GM12878 (cell line): ENCODE data around the gene TXNL1. TPM values are rescaled to one million over a fixed set of nuclear protein-coding genes. Genes with fewer than 3 reads are reported as not detected.

ENCODE experiments used
- ATAC-seq: fragments of 200-7000 bp; cut with Tn5 transposase; 3 replicates; pipeline ENCODE4 v1.9.1; 2020; ENCODE audit warnings: mild to moderate bottlenecking, moderate library complexity
- BruUV-seq: library from RNA; stranded (reverse); fragments of 400-500 nt; replicated peaks from 2 replicates; lab custom pipeline; 2021; lab: Mats Ljungman, UMichigan
- CTCF ChIA-PET: fragments of 300-600 bp; sonication (Branson Sonifier 250); formaldehyde crosslinking; extraction: SDS; loops from one replicate; lab custom pipeline; 2021; ENCODE audit warnings: inconsistent platforms; lab: Yijun Ruan, JAX
- POLR2A ChIA-PET: fragments of 350-600 bp; formaldehyde crosslinking; extraction: SDS; loops from one replicate; lab custom pipeline; 2021; ENCODE audit warnings: inconsistent platforms; lab: Charles Lee
- RAD21 ChIA-PET: fragments of 300-600 bp; sonication (Branson Sonifier 250); formaldehyde crosslinking; loops from one replicate; lab custom pipeline; 2023; ENCODE audit warnings: antibody characterized with exemption; ENCODE audit not compliant: unreplicated experiment; lab: Charles Lee
- SMC1A ChIA-PET: fragments of 300-600 bp; sonication (Branson Sonifier 250); formaldehyde crosslinking; loops from one replicate; lab custom pipeline; 2023; ENCODE audit not compliant: unreplicated experiment, uncharacterized antibody; lab: Charles Lee
- DNase-seq: peaks from one replicate; pipeline ENCODE4 v3.0.0-alpha.2; 2011; ENCODE audit warnings: low read depth, low spot score
- FAIRE-seq: peaks from 3 replicates; lab custom pipeline; 2011; peaks lifted over from hg19 to GRCh38; lab: Jason Lieb, UNC
- H2AFZ ChIP-seq: 2 replicates; pipeline ENCODE4 v1.6.0; 2011; ENCODE audit warnings: low read depth, low read length, control low read depth; ENCODE audit not compliant: control insufficient read depth
- H3K27ac ChIP-seq: 2 replicates; pipeline ENCODE4 v1.5.1; 2011; ENCODE audit warnings: control low read depth; ENCODE audit not compliant: control insufficient read depth, insufficient read depth
- H3K27me3 ChIP-seq, 2 experiments: replicated peaks in 1 of 2; 2 replicates each; pipeline versions ENCODE4 v1.6.0 to v1.6.1; 2011; ENCODE audit warnings: low read length in 1 of 2; ENCODE audit not compliant: control insufficient read depth in 2 of 2, insufficient read depth in 2 of 2
- H3K36me3 ChIP-seq, 2 experiments: 2 replicates each; pipeline ENCODE4 v1.5.1; 2011; ENCODE audit warnings: low read length in 1 of 2; ENCODE audit not compliant: control insufficient read depth in 2 of 2, insufficient read depth in 2 of 2
- H3K4me1 ChIP-seq: 2 replicates; pipeline ENCODE4 v1.6.1; 2011; ENCODE audit warnings: mild to moderate bottlenecking, low read length, moderate library complexity, mixed read lengths; ENCODE audit not compliant: control insufficient read depth, insufficient read depth
- H3K4me2 ChIP-seq: 2 replicates; pipeline ENCODE4 v1.6.0; 2011; ENCODE audit warnings: control low read depth; ENCODE audit not compliant: control insufficient read depth, insufficient read depth
- H3K4me3 ChIP-seq: fragments of 200-600 bp; sonication (generic); 2 replicates; pipeline ENCODE4 v1.5.1; 2016
- H3K79me2 ChIP-seq: 2 replicates; pipeline ENCODE4 v1.6.0; 2011; ENCODE audit warnings: low read length; ENCODE audit not compliant: control insufficient read depth, insufficient read depth
- H3K9ac ChIP-seq: 2 replicates; pipeline ENCODE4 v1.8.0; 2011; ENCODE audit warnings: low read length, control low read depth, mixed read lengths; ENCODE audit not compliant: control insufficient read depth, insufficient read depth
- H3K9me3 ChIP-seq: replicated peaks from 3 replicates; pipeline ENCODE4 v1.5.1; 2011; ENCODE audit warnings: mild to moderate bottlenecking, low read length; ENCODE audit not compliant: control insufficient read depth, insufficient read depth
- H4K20me1 ChIP-seq: 2 replicates; pipeline ENCODE4 v1.6.0; 2011; ENCODE audit not compliant: control insufficient read depth, insufficient read depth
- YBX1 ChIP-seq: fragments of 450-650 bp; IDR thresholded peaks from 2 replicates; pipeline ENCODE4 v1.6.1; 2016; ENCODE audit warnings: antibody characterized with exemption
- WGBS: methylation state at CpG from one replicate; pipeline ENCODE4 v1.1.6; 2016; ENCODE audit warnings: low lambda C conversion rate; ENCODE audit not compliant: insufficient replicate concordance, insufficient coverage; ENCODE audit errors: missing lambda C conversion rate; 5-methylcytosine and 5-hydroxymethylcytosine counted together
- in situ Hi-C: fragments of 300-500 bp; cut with MboI; formaldehyde crosslinking; loops from 9 replicates; pipeline ENCODE4 v1.14.3; 2018; ENCODE audit warnings: mixed read lengths
- intact Hi-C: fragments of 100-400 bp; cut with micrococcal nuclease; formaldehyde crosslinking; loops from one replicate; pipeline ENCODE4 v1.14.2; 2022; ENCODE audit not compliant: unreplicated experiment
- polyA plus RNA-seq, 11 experiments: library from polyadenylated mRNA; depleted of rRNA in 4 of 11; unstranded in 6 of 11; stranded (reverse) in 5 of 11; fragments of >200 nt; fragmentation: Nextera tagmentation in 4 of 11; fragmentation: Illumina TruSeq in 1 of 11; extraction: Ambion mirVana in 4 of 11; extraction: Trizol in 1 of 11; gene quantifications; 1 replicate in 1 of 11; 2 replicates in 10 of 11; pipeline versions ENCODE4 v1.2.1 to v1.2.3, GENCODE V29; 2011 to 2016; ENCODE audit warnings: inconsistent platforms in 2 of 11, missing spikeins in 2 of 11, low read depth in 1 of 11
- total RNA-seq, 4 experiments: library from RNA; depleted of rRNA in 3 of 4; stranded (reverse); fragments of >200 nt in 3 of 4; fragmentation: Illumina TruSeq in 1 of 4; extraction: Trizol in 1 of 4; gene quantifications; 2 replicates each; pipeline versions ENCODE4 v1.2.1 to v1.2.3, GENCODE V29; 2013 to 2021
- TF ChIP-seq, protein P1 (sequence below): fragments of 450-650 bp; formaldehyde crosslinking; IDR thresholded peaks from 2 replicates; pipeline ENCODE4 v1.4.0; 2020; ENCODE audit warnings: mild to moderate bottlenecking, moderate library complexity
- TF ChIP-seq, protein P2 (sequence below): fragments of 450-650 bp; conservative IDR thresholded peaks from 2 replicates; pipeline ENCODE4 v1.6.1; 2017; ENCODE audit warnings: mild to moderate bottlenecking, moderate library complexity

TXNL1 gene
- total and polyA plus RNA-seq, 10 of the 15 experiments (the other 5 are each of a cell fraction or from before 2014, with no cell fraction given) = 30.9 to 124 (median 71.2) TPM

DNA sequence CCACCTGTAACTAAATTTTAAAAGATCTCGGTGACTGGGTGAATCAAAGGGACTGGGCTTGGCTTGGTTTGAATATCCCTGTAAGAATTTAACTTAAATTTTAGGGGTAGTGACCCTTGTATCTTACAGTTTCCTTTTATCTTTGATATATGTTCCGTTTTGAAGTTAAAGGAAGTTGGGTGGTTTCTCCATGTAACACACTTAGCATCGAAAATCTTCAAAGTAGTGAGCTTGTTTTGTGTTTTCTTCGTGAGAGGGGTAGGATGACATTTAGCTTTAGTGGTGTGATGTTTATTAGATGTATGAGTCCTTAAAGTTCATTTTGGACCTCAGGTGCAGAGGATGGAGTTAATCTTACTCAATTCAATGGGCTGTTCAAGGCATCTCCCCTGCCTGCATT, 14.4 kb upstream of the TXNL1 start:
- H3K4me2 ChIP-seq = peak overlapping the region; percentile 83
- no peaks in the 10 kb centered on the region for H3K27me3 ChIP-seq
- H2AFZ ChIP-seq = no peak overlapping the region
- FAIRE-seq (no peak), DNase-seq (no peak), ATAC-seq (no peak)
- ChIA-PET CTCF (interaction anchor here (1.7 to 10.0 kb wide), 3 partner anchors 9 to 58 kb away, joined by 7 to 69 read pairs (median 52); no protein-coding TSS in a partner anchor), POLR2A (interaction anchor here (3.6 kb wide), 1 partner anchor 14 kb away, joined by 39 read pairs; the partner anchor contains the start of gene TXNL1), SMC1A (interaction anchor here (1.0 to 1.1 kb wide), 2 partner anchors 14 to 34 kb away, joined by 3 to 5 read pairs; no protein-coding TSS in a partner anchor), RAD21 (interaction anchor here (3.1 kb wide), 1 partner anchor 15 kb away, joined by 12 read pairs; the partner anchor contains the start of gene TXNL1)
- H3K4me1 ChIP-seq = no peaks in the 10 kb centered on the region; the same call in none of the 2 replicates
- no peaks in the 10 kb centered on the region; the same call in 1 of the 3 replicates for H3K9me3 ChIP-seq
- H3K4me3 ChIP-seq = peak overlapping the region; percentile 30
- no peak overlapping the region for H3K27ac ChIP-seq
- intact Hi-C loops (no loop called here), in situ Hi-C loops (no loop called here)
- TF ChIP-seq YBX1 = no peak
- 31% methylated on average over 4 of the region's 4 CpGs for WGBS
- peaks cover 24% of the 10 kb centered on the region for H3K79me2 ChIP-seq
- no peaks in the 10 kb centered on the region for H3K36me3 ChIP-seq
- H4K20me1 ChIP-seq = no peaks in the 10 kb centered on the region
- no peak overlapping the region; the same call in 1 of the 2 replicates for H3K9ac ChIP-seq
- no TSS peak for BruUV-seq

DNA sequence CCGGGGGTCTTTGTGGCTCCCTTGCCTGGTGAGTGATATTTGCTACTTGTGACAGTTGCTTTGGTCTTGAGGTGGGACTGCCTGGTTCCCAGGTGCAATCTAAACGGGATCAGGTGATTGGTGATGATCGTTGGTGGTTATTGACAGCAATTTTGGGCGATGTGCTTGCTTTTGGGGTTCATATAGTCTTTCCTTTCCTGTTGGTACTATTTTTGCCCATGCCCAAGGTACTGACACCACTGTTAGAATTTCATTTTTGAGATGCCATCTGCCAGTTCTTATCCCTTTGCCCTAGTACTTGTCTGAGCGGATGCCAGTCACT, 13.3 kb upstream of the TXNL1 start:
- Histone ChIP-seq H3K9ac (peak overlapping the region; percentile 76; the same call in 1 of the 2 replicates), H3K9me3 (no peaks in the 10 kb centered on the region; the same call in 1 of the 3 replicates), H3K36me3 (no peaks in the 10 kb centered on the region), H3K27me3 (no peaks in the 10 kb centered on the region), H4K20me1 (no peaks in the 10 kb centered on the region), H3K4me3 (peak overlapping the region; percentile 67), H3K79me2 (peaks cover 24% of the 10 kb centered on the region), H3K4me2 (peak overlapping the region; percentile 83), H3K4me1 (no peaks in the 10 kb centered on the region; the same call in none of the 2 replicates), H2AFZ (peak overlapping the region; percentile 99), H3K27ac (peak overlapping the region; percentile 77)
- SMC1A ChIA-PET = interaction anchor here (0.7 to 3.4 kb wide), 5 partner anchors 8 to 58 kb away, joined by 3 to 16 read pairs (median 8); partner anchors contain the start of gene TXNL1
- TSS peak; percentile 74 for BruUV-seq
- TF ChIP-seq, protein P1, sequence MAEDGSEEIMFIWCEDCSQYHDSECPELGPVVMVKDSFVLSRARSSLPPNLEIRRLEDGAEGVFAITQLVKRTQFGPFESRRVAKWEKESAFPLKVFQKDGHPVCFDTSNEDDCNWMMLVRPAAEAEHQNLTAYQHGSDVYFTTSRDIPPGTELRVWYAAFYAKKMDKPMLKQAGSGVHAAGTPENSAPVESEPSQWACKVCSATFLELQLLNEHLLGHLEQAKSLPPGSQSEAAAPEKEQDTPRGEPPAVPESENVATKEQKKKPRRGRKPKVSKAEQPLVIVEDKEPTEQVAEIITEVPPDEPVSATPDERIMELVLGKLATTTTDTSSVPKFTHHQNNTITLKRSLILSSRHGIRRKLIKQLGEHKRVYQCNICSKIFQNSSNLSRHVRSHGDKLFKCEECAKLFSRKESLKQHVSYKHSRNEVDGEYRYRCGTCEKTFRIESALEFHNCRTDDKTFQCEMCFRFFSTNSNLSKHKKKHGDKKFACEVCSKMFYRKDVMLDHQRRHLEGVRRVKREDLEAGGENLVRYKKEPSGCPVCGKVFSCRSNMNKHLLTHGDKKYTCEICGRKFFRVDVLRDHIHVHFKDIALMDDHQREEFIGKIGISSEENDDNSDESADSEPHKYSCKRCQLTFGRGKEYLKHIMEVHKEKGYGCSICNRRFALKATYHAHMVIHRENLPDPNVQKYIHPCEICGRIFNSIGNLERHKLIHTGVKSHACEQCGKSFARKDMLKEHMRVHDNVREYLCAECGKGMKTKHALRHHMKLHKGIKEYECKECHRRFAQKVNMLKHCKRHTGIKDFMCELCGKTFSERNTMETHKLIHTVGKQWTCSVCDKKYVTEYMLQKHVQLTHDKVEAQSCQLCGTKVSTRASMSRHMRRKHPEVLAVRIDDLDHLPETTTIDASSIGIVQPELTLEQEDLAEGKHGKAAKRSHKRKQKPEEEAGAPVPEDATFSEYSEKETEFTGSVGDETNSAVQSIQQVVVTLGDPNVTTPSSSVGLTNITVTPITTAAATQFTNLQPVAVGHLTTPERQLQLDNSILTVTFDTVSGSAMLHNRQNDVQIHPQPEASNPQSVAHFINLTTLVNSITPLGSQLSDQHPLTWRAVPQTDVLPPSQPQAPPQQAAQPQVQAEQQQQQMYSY (CRISPR knock-in tag) = no peak
- TF ChIP-seq, protein P2, sequence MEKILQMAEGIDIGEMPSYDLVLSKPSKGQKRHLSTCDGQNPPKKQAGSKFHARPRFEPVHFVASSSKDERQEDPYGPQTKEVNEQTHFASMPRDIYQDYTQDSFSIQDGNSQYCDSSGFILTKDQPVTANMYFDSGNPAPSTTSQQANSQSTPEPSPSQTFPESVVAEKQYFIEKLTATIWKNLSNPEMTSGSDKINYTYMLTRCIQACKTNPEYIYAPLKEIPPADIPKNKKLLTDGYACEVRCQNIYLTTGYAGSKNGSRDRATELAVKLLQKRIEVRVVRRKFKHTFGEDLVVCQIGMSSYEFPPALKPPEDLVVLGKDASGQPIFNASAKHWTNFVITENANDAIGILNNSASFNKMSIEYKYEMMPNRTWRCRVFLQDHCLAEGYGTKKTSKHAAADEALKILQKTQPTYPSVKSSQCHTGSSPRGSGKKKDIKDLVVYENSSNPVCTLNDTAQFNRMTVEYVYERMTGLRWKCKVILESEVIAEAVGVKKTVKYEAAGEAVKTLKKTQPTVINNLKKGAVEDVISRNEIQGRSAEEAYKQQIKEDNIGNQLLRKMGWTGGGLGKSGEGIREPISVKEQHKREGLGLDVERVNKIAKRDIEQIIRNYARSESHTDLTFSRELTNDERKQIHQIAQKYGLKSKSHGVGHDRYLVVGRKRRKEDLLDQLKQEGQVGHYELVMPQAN = no peak
- DNase-seq (no peak), ATAC-seq (peak; percentile 2; the same call in 1 of the 3 replicates), FAIRE-seq (no peak)
- RAD21 ChIA-PET = interaction anchor here (1.4 to 3.1 kb wide), 2 partner anchors 14 to 30 kb away, joined by 4 to 12 read pairs; partner anchors contain the start of gene TXNL1
- intact Hi-C loops (loop anchor here (1.0 kb wide), 1 partner anchor 13 kb away; the partner anchor contains the start of gene TXNL1), in situ Hi-C loops (no loop called here)
- POLR2A ChIA-PET = interaction anchor here (0.6 to 3.6 kb wide), 3 partner anchors 12 to 50 kb away, joined by 3 to 39 read pairs (median 4); partner anchors contain the start of gene TXNL1
- CTCF ChIA-PET = interaction anchor here (1.0 to 10.0 kb wide), 4 partner anchors 8 to 59 kb away, joined by 3 to 69 read pairs (median 30); no protein-coding TSS in a partner anchor
- WGBS = 13% methylated on average over 5 of the region's 5 CpGs
